Measurements from ENCODE around the gene FKBP11.
"Not testable (repeated sequence)": the region's sequence is repeated elsewhere in the genome, so short reads cannot be mapped to it uniquely, and the experiment has no call there.

DNA sequence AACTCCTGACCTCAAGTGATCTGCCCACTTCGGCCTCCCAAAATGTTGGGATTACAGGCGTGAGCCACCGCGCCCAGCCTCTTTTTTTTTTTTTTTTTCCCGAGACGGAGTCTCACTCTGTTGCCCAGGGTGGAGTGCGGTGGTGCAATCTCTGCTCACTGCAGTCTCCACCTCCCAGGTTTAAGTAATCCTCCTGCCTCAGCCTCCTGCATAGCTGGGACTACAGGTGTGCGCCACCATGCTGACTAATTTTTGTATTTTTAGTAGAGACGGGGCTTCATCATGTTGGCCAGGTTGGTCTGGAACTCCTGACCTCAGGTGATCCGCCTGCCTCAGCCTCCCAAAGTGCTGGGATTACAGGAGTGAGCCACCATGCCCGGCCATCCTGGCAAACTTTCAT is 15.6 kb downstream of the FKBP11 start:
- TF ChIP-seq, protein P1, sequence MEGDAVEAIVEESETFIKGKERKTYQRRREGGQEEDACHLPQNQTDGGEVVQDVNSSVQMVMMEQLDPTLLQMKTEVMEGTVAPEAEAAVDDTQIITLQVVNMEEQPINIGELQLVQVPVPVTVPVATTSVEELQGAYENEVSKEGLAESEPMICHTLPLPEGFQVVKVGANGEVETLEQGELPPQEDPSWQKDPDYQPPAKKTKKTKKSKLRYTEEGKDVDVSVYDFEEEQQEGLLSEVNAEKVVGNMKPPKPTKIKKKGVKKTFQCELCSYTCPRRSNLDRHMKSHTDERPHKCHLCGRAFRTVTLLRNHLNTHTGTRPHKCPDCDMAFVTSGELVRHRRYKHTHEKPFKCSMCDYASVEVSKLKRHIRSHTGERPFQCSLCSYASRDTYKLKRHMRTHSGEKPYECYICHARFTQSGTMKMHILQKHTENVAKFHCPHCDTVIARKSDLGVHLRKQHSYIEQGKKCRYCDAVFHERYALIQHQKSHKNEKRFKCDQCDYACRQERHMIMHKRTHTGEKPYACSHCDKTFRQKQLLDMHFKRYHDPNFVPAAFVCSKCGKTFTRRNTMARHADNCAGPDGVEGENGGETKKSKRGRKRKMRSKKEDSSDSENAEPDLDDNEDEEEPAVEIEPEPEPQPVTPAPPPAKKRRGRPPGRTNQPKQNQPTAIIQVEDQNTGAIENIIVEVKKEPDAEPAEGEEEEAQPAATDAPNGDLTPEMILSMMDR (IDR thresholded peaks at IDR 0.05; ENCODE audit: borderline replicate concordance, extremely low read depth, low read length, poor library complexity, severe bottlenecking) = not testable (repeated sequence)
- TF ChIP-seq EZH2 (IDR thresholded peaks at IDR 0.05; ENCODE audit: borderline replicate concordance, low read depth, low read length, severe bottlenecking) = not testable (repeated sequence)
